CD14-positive monocyte (primary cell): Measurements from ENCODE around the gene ZNF431. TPM values are rescaled to one million over a fixed set of nuclear protein-coding genes. Genes with fewer than 3 reads are reported as not detected.

Experiments
- DNase-seq, 3 donors: peaks; one replicate each; pipeline ENCODE4 v3.0.0-alpha.2; 2011 to 2022
- H2AFZ ChIP-seq: 2 replicates; pipeline ENCODE4 v1.6.0; 2012; ENCODE audit warnings: mild to moderate bottlenecking, low read depth, low read length, inconsistent platforms; ENCODE audit not compliant: insufficient read depth, poor library complexity, severe bottlenecking
- H3K27ac ChIP-seq, 2 donors: 1 replicate in 1 of 2; 2 replicates in 1 of 2; pipeline ENCODE4 v1.5.1; 2012 to 2013; ENCODE audit warnings: low read length in 2 of 2, control low read depth in 1 of 2, inconsistent platforms in 1 of 2, low read depth in 1 of 2, mild to moderate bottlenecking in 1 of 2
- H3K27me3 ChIP-seq, 2 donors: one replicate each; pipeline versions ENCODE4 v1.6.0 to v1.6.1; 2011 to 2013; ENCODE audit warnings: low read length in 2 of 2; ENCODE audit not compliant: control insufficient read depth in 2 of 2, insufficient read depth in 2 of 2
- H3K36me3 ChIP-seq, 2 donors: replicated peaks in 1 of 2; 1 replicate in 1 of 2; 2 replicates in 1 of 2; pipeline versions ENCODE4 v1.5.1 to v1.6.1; 2012 to 2013; ENCODE audit warnings: low read length in 2 of 2, control low read depth in 1 of 2, inconsistent platforms in 1 of 2, mild to moderate bottlenecking in 1 of 2; ENCODE audit not compliant: insufficient read depth in 2 of 2, control insufficient read depth in 1 of 2
- H3K4me1 ChIP-seq, 2 donors: 1 replicate in 1 of 2; 2 replicates in 1 of 2; pipeline versions ENCODE4 v1.5.1 to v1.6.1; 2012 to 2013; ENCODE audit warnings: low read length in 2 of 2, control low read depth in 1 of 2, inconsistent platforms in 1 of 2, mild to moderate bottlenecking in 1 of 2, moderate library complexity in 1 of 2; ENCODE audit not compliant: insufficient read depth in 2 of 2, control insufficient read depth in 1 of 2
- H3K4me2 ChIP-seq: replicated peaks from 2 replicates; pipeline ENCODE3; 2012; ENCODE audit warnings: low read length, moderate library complexity, mild to moderate bottlenecking; ENCODE audit not compliant: poor library complexity, severe bottlenecking; ENCODE audit errors: extremely low read depth
- H3K4me3 ChIP-seq, 3 experiments: fragments of 200-600 bp in 1 of 3; sonication (generic) in 1 of 3; replicated peaks in 1 of 3; 1 replicate in 2 of 3; 2 replicates in 1 of 3; pipeline ENCODE4 v1.5.1; 2011 to 2013; ENCODE audit warnings: low read length in 3 of 3, mild to moderate bottlenecking in 3 of 3, control low read depth in 2 of 3, low read depth in 2 of 3, inconsistent platforms in 1 of 3, moderate library complexity in 1 of 3
- H3K79me2 ChIP-seq: 2 replicates; pipeline ENCODE4 v1.6.0; 2012; ENCODE audit warnings: mild to moderate bottlenecking, control low read depth, inconsistent platforms, low read length, moderate library complexity; ENCODE audit not compliant: insufficient read depth
- H3K9ac ChIP-seq: 2 replicates; pipeline ENCODE4 v1.6.0; 2017; ENCODE audit warnings: low read length, mild to moderate bottlenecking; ENCODE audit not compliant: insufficient read depth, poor library complexity, severe bottlenecking
- H3K9me3 ChIP-seq, 2 donors: replicated peaks in 1 of 2; 1 replicate in 1 of 2; 2 replicates in 1 of 2; pipeline versions ENCODE4 v1.5.1 to v1.6.1; 2012 to 2013; ENCODE audit warnings: low read length in 2 of 2, control low read depth in 1 of 2; ENCODE audit not compliant: control insufficient read depth in 1 of 2, insufficient read depth in 1 of 2
- H4K20me1 ChIP-seq: 2 replicates; pipeline ENCODE4 v1.6.0; 2012; ENCODE audit warnings: mild to moderate bottlenecking, low read length, control low read depth, moderate library complexity; ENCODE audit not compliant: insufficient read depth
- H3K27ac Mint-ChIP-seq, 7 donors: one replicate each; pipeline ENCODE4 v1.8.0; 2020; ENCODE audit warnings: mild to moderate bottlenecking in 7 of 7, mixed read lengths in 7 of 7, moderate library complexity in 6 of 7, inconsistent platforms in 2 of 7
- H3K27me3 Mint-ChIP-seq, 3 donors: one replicate each; pipeline ENCODE4 v1.8.0; 2021 to 2022; ENCODE audit warnings: low read depth in 3 of 3, mild to moderate bottlenecking in 3 of 3, mixed read lengths in 3 of 3, moderate library complexity in 3 of 3, inconsistent platforms in 1 of 3
- H3K36me3 Mint-ChIP-seq, 2 donors: one replicate each; pipeline ENCODE4 v1.8.0; 2020; ENCODE audit warnings: mixed read lengths in 2 of 2, inconsistent platforms in 1 of 2, mild to moderate bottlenecking in 1 of 2
- H3K4me1 Mint-ChIP-seq: one replicate; pipeline ENCODE4 v1.8.0; 2020; ENCODE audit warnings: mild to moderate bottlenecking, mixed read lengths
- H3K4me3 Mint-ChIP-seq, 2 donors: one replicate each; pipeline ENCODE4 v1.8.0; 2020; ENCODE audit warnings: mild to moderate bottlenecking in 2 of 2, mixed read lengths in 2 of 2, moderate library complexity in 1 of 2
- H3K9me3 Mint-ChIP-seq, 7 donors: one replicate each; pipeline ENCODE4 v1.8.0; 2020 to 2022; ENCODE audit warnings: mixed read lengths in 7 of 7, mild to moderate bottlenecking in 6 of 7, moderate library complexity in 6 of 7, inconsistent platforms in 2 of 7
- CTCF ChIP-seq: fragments of 200-600 bp; IDR thresholded peaks from one replicate; pipeline ENCODE4 v1.8.0; 2022; ENCODE audit warnings: antibody characterized with exemption, mild to moderate bottlenecking
- WGBS: methylation state at CpG from one replicate; pipeline ENCODE4 v1.1.5; 2013; ENCODE audit warnings: missing lambda C conversion rate; ENCODE audit not compliant: insufficient coverage; 5-methylcytosine and 5-hydroxymethylcytosine counted together
- intact Hi-C, 2 donors: fragments of 100-400 bp; cut with micrococcal nuclease; formaldehyde crosslinking; loops; one replicate each; pipeline versions ENCODE4 v1.15.0 to v1.15.1; 2023
- polyA plus RNA-seq, 3 donors: library from polyadenylated mRNA; depleted of rRNA in 1 of 3; unstranded in 2 of 3; stranded (reverse) in 1 of 3; fragments of 300-500 nt in 2 of 3; fragments of >200 nt in 1 of 3; fragmentation: Illumina TruSeq in 2 of 3; gene quantifications; 1 replicate in 2 of 3; 2 replicates in 1 of 3; pipeline ENCODE4 v1.2.3, GENCODE V29; 2012 to 2021

The ZNF431 gene
- polyA plus RNA-seq, 3 donors = 1.8 to 9.8 (median 4.6) TPM

- intact Hi-C loops = no loop called here
- no peak overlapping the region for H3K27ac Mint-ChIP-seq
- H4K20me1 ChIP-seq = no peaks in the 10 kb centered on the region
- H3K4me3 ChIP-seq = no peak overlapping the region
- peaks cover 1 to 25% (median 15%) of the 10 kb centered on the region in 7 donors for H3K9me3 Mint-ChIP-seq
- no peaks in the 10 kb centered on the region for H3K4me1 Mint-ChIP-seq
- H2AFZ ChIP-seq = no peak overlapping the region
- H3K4me1 ChIP-seq = no peaks in the 10 kb centered on the region
- H3K9me3 ChIP-seq = peaks cover 0 to 19% of the 10 kb centered on the region in 2 donors
- peaks cover 12% of the 10 kb centered on the region for H3K79me2 ChIP-seq
- no peak overlapping the region for H3K4me3 Mint-ChIP-seq
- no peak for DNase-seq
- WGBS = no CpG with 5 or more reads among the region's 1 CpG
- peaks cover 0 to 28% of the 10 kb centered on the region in 2 donors for H3K36me3 ChIP-seq
- no peaks in the 10 kb centered on the region for H3K27me3 ChIP-seq
- peaks cover 20 to 68% of the 10 kb centered on the region in 2 donors for H3K36me3 Mint-ChIP-seq
- no peak overlapping the region for H3K27ac ChIP-seq
- TF ChIP-seq CTCF = no peak
- H3K27me3 Mint-ChIP-seq = no peaks in the 10 kb centered on the region
- H3K4me2 ChIP-seq = no peak overlapping the region
- no peak overlapping the region for H3K9ac ChIP-seq
These were observed 47.4 kb upstream of the ZNF431 start for GRCh38 chr19:21094347-21095025.

- no peak overlapping the region for H3K4me2 ChIP-seq
- DNase-seq = no peak
- peaks cover under 1 to 30% of the 10 kb centered on the region in 2 donors for H3K36me3 ChIP-seq
- H4K20me1 ChIP-seq = no peaks in the 10 kb centered on the region
- intact Hi-C loops = no loop called here
- no peak overlapping the region for H3K9ac ChIP-seq
- WGBS = no CpG with 5 or more reads among the region's 2 CpGs
- peaks cover 7% of the 10 kb centered on the region for H3K79me2 ChIP-seq
- H3K4me3 Mint-ChIP-seq = no peak overlapping the region
- no peak for TF ChIP-seq CTCF
- H3K36me3 Mint-ChIP-seq = peaks cover 26 to 70% of the 10 kb centered on the region in 2 donors
- H3K4me1 Mint-ChIP-seq = no peaks in the 10 kb centered on the region
- H3K27ac ChIP-seq = no peak overlapping the region
- H3K9me3 Mint-ChIP-seq = peaks cover 2 to 29% (median 16%) of the 10 kb centered on the region in 7 donors
- no peaks in the 10 kb centered on the region for H3K4me1 ChIP-seq
- H3K27ac Mint-ChIP-seq = no peak overlapping the region
- no peaks in the 10 kb centered on the region for H3K27me3 ChIP-seq
- peaks cover 0 to 24% of the 10 kb centered on the region in 2 donors for H3K9me3 ChIP-seq
- H3K27me3 Mint-ChIP-seq = no peaks in the 10 kb centered on the region
- H2AFZ ChIP-seq = no peak overlapping the region
- H3K4me3 ChIP-seq = no peak overlapping the region
These were observed 43.5 kb upstream of the ZNF431 start for GRCh38 chr19:21098291-21098690.
